ENCODE measurements around the gene NDUFS1. TPM values are rescaled to one million over a fixed set of nuclear protein-coding genes. Genes with fewer than 3 reads are reported as not detected.

Gene NDUFS1
- total RNA-seq, 1 donor from 2014 or later, result 82.7 TPM

DNA sequence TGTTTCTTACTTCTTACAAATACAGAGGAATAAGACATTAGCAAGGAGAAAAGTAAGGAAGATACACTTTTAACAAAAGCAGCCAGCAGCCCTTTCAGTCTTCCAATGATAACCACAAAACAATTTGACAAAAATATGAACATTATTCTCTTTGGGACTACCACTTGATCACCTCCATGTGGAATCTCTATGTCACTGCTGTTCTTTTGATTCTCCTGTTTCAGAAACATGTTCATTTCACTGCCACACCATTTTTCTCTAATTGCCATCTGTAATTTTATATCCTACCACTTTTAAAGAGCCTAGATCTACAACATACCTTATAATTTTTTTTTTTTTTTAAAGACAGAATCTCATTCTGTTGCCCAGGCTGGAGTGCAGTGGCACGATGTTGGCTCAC, 84.1 kb downstream of the NDUFS1 start:
- Mint-ChIP-seq H3K4me3 (ENCODE audit: unreplicated experiment) (no peak overlapping the region), H3K27me3 (ENCODE audit: low read depth) (no peaks in the 10 kb centered on the region), H3K9me3 (ENCODE audit: low read depth) (no peaks in the 10 kb centered on the region), H3K27ac (ENCODE audit: unreplicated experiment) (no peak overlapping the region), H3K36me3 (ENCODE audit: low read depth) (no peaks in the 10 kb centered on the region), H3K4me1 (ENCODE audit: low read depth) (peaks cover 17% of the 10 kb centered on the region)
- DNase-seq (ENCODE audit: low spot score), result no peak
- TF ChIP-seq CTCF (IDR thresholded peaks at IDR 0.05), result peak; percentile 18

DNA sequence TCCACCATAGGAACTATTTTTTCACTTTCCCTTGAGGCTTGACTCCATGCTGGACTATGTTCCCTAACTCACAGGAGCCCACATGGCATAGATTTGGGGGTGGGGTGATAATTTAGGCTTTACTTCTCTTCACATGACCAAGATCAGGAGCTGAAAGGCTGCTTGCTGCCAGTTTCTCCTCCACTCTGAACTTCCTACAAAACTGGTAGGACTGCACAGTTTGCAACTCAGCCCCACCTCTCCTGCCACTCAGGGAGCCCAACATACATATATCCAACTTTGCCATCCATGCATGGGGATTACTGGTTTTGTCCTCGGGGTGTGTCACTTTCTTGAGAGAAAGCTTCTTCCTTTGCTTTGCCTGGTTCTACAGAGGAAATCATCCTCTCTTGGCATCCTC, 87.4 kb downstream of the NDUFS1 start:
- no peaks in the 10 kb centered on the region for H3K9me3 Mint-ChIP-seq (ENCODE audit: low read depth)
- no peaks in the 10 kb centered on the region for H3K36me3 Mint-ChIP-seq (ENCODE audit: low read depth)
- no peak overlapping the region for H3K27ac Mint-ChIP-seq (ENCODE audit: unreplicated experiment)

GRCh38 chr2:206069417-206069816, 89.8 kb downstream of the NDUFS1 start:
- H3K4me1 Mint-ChIP-seq (ENCODE audit: low read depth), result peaks cover 7% of the 10 kb centered on the region
- peak overlapping the region; percentile 17 for H3K27ac Mint-ChIP-seq (ENCODE audit: unreplicated experiment)
- H3K27me3 Mint-ChIP-seq (ENCODE audit: low read depth), result no peaks in the 10 kb centered on the region
- H3K9me3 Mint-ChIP-seq (ENCODE audit: low read depth), result no peaks in the 10 kb centered on the region
- no peak for DNase-seq (ENCODE audit: low spot score)
- H3K4me3 Mint-ChIP-seq (ENCODE audit: unreplicated experiment), result no peak overlapping the region
- no peak for TF ChIP-seq CTCF (IDR thresholded peaks at IDR 0.05)
- H3K36me3 Mint-ChIP-seq (ENCODE audit: low read depth), result no peaks in the 10 kb centered on the region

More for the DNA sequence above, 87.4 kb downstream of the NDUFS1 start:
- peaks cover 7% of the 10 kb centered on the region for H3K4me1 Mint-ChIP-seq (ENCODE audit: low read depth)
- no peaks in the 10 kb centered on the region for H3K27me3 Mint-ChIP-seq (ENCODE audit: low read depth)
- no peak overlapping the region for H3K4me3 Mint-ChIP-seq (ENCODE audit: unreplicated experiment)
- no peak for TF ChIP-seq CTCF (IDR thresholded peaks at IDR 0.05)
- no peak for DNase-seq (ENCODE audit: low spot score)

DNA sequence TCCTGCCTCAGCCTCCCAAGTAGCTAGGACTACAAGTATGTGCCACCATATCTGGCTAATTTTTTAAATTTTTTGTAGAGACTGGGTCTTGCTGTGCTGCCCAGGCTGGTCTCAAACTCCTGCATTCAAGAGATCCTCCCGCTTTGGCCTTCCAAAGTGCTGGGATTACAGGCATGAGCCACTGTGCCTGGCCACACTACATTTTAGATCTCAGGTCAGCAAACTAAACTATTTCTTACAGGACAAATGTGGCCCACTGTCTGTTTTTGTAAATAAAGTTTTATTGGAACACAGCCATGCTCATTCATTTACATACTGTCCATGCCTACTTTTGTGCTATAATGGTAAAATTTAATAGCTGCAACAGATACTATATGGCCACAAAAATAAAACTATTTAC, 91.0 kb downstream of the NDUFS1 start:
- no peaks in the 10 kb centered on the region for H3K27me3 Mint-ChIP-seq (ENCODE audit: low read depth)
- DNase-seq (ENCODE audit: low spot score), result no peak
- no peaks in the 10 kb centered on the region for H3K9me3 Mint-ChIP-seq (ENCODE audit: low read depth)
- H3K36me3 Mint-ChIP-seq (ENCODE audit: low read depth), result no peaks in the 10 kb centered on the region
- peaks cover 7% of the 10 kb centered on the region for H3K4me1 Mint-ChIP-seq (ENCODE audit: low read depth)
- H3K27ac Mint-ChIP-seq (ENCODE audit: unreplicated experiment), result no peak overlapping the region
- no peak for TF ChIP-seq CTCF (IDR thresholded peaks at IDR 0.05)
- no peak overlapping the region for H3K4me3 Mint-ChIP-seq (ENCODE audit: unreplicated experiment)

Other genes starting within 250 kb of the NDUFS1 start
- 14.5 to 18.5 TPM (median 15.6 TPM) in 3 replicates for gene INO80D, start 73.3 kb downstream of the NDUFS1 start, total RNA-seq
- 420 to 505 TPM (median 436 TPM) in 3 replicates for gene EEF1B2, start 451 bp upstream of the NDUFS1 start, total RNA-seq
- gene ZDBF2, start 115.2 kb upstream of the NDUFS1 start, total RNA-seq, result 24.8 to 28.9 TPM (median 26.3 TPM) in 3 replicates

All from chondrocyte (in vitro differentiated cells).